OCI-LY7 (cell line): ENCODE data around the gene IL2RA.

ENCODE experiments used
- CTCF ChIP-seq: fragments of 200-600 bp; sonication (generic); conservative IDR thresholded peaks from 2 replicates; pipeline ENCODE4 v1.5.1; 2014; ENCODE audit warnings: mild to moderate bottlenecking, antibody characterized with exemption, low read length, moderate library complexity, mixed read lengths
- EZH2phosphoT487 ChIP-seq: fragments of 200-600 bp; sonication (generic); IDR thresholded peaks from 2 replicates; pipeline ENCODE4 v1.6.1; 2018; ENCODE audit warnings: low read depth, borderline replicate concordance, mild to moderate bottlenecking, mixed run types, antibody characterized with exemption, low read length, moderate library complexity, mixed read lengths

- TF ChIP-seq CTCF (no peak), EZH2phosphoT487 (no peak)
Measured at GRCh38 chr10:5999440-6000165, 62.6 kb downstream of the IL2RA start.
